TTC549 (cell line): Measurements from ENCODE around the gene GLT1D1.

Source experiments
- FAIRE-seq: peaks from 2 replicates; lab custom pipeline; 2012; peaks lifted over from hg19 to GRCh38; lab: Jason Lieb, UNC

GLT1D1 gene

DNA sequence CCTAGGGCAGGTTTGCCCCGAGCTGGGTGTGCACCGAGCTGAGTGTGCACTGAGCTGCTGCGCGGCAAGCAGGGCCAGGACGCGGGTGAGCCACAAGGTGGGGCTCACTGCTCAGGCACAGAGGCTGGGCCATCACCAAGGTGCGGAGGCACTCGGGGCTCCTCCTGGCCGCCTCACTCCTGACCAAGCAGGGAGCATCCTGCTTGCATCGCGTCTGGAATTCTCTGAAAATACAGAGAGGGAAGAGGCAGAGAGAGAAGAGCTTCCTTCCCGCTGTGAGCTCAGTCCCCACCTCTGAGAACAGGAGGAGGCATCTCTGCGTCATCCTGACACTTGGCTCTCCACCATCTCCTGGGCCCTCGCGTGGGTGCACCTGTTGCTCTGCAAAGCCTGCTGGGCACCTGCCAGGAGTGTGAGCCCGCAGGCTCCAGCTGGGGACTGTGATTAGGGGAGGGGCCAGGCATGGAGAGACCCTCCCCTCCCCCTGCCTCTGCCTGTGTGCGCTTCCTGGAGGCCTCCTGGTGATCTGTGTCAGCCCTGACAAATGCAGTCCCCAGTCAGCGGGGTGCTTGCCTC lies 116.3 kb downstream of the GLT1D1 start:
- FAIRE-seq = no peak

DNA sequence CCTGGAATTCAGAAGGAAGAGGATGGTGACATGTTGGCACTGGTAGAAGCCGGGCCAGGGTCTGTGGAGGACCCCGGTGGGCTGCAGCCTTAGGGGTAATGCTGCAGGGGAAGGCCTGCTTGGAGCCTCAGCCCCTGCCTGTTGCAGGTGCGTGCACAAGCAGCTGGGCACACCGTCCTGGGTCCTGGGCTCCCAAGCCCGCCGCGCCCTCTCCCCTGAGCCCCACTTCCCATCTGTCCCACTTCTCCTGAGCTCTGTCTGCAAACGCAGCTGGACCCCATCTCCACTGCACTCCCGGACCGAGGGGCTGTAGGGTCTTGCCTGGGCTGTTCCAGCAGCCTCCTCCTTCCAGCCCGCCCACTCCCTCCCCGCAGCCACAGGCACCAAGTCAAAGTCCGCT lies 116.8 kb downstream of the GLT1D1 start:
- no peak for FAIRE-seq

GRCh38 chr12:128970941-128971340 lies 117.7 kb downstream of the GLT1D1 start:
- FAIRE-seq = no peak

DNA sequence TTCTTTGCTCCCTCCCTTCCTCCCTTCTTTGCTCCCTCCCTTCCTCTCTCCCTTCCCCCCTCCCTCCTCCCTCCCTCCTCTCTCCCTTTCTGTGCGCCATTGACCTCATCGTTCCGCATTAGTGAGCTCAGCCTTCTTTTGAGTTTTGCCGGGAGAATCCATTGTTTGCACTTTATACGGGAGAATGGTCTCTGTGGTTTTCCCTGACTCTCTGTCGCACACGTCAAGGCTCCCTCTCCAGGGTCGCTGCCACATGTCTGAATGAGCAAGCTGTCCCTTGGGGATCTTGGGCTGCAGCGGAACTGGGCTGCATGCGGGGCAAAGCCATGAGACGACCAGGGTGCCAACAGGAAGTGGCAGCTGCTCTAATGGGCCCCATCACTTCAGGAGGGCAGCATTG lies 118.5 kb downstream of the GLT1D1 start:
- no peak for FAIRE-seq

- no peak for FAIRE-seq
These were observed 120.8 kb downstream of the GLT1D1 start for GRCh38 chr12:128973883-128974681.

- no peak for FAIRE-seq
These were observed 121.6 kb downstream of the GLT1D1 start for GRCh38 chr12:128974881-128975280.

GRCh38 chr12:128976120-128976738 lies 123.0 kb downstream of the GLT1D1 start:
- FAIRE-seq = no peak

GRCh38 chr12:128977441-128977840 lies 124.2 kb downstream of the GLT1D1 start:
- FAIRE-seq = no peak

GRCh38 chr12:128978067-128978466 lies 124.8 kb downstream of the GLT1D1 start:
- no peak for FAIRE-seq

DNA sequence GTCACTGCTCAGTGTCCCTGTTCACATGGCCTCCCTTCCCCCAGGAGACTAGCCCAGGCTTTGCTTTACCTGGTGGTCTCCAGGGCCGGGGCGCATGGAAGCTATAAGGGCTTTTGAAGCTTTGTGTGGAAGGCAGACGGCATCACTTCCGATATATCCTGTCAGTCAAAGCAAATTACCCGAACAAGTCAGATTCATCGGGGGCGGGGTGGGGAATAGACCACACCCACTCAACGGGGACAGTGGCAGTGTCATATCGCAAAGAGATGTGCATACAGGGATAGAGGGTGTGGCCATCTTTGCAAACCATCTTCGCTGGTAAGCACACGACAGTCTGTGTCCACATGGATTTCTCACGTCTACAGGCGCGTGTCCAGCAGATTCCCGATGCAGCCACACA lies 127.3 kb downstream of the GLT1D1 start:
- no peak for FAIRE-seq

DNA sequence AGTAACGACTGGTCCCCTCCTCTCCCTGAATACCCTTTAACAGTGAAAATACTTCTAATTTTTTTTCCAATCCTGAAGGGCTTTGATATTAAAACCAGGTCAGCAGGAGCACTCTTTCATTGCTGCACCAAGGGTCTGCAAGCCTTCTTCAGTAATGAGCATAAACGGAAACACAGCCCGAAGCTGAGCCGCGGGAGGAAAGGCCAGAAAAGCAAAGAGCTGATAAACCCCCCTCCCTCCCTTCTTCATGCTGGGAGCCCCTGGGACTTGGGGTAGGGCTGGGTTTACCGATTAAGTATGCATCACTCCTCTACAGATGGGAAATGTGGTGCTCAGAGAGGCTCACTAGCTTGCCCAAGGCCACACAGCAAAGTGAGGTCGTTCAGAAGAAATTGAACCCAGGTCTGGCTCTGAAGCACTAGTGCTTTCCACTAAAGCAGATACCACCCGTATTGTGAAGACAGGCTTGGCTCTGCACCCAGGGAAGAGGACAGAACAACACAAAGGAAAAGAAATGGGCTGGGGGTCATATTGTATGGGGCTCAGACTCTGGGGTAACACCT lies 128.8 kb downstream of the GLT1D1 start:
- no peak for FAIRE-seq

GRCh38 chr12:128982933-128983332 lies 129.7 kb downstream of the GLT1D1 start:
- FAIRE-seq = no peak

GRCh38 chr12:128983371-128983770 lies 130.1 kb downstream of the GLT1D1 start:
- no peak for FAIRE-seq

GRCh38 chr12:128986957-128987356 lies 133.7 kb downstream of the GLT1D1 start:
- no peak for FAIRE-seq

DNA sequence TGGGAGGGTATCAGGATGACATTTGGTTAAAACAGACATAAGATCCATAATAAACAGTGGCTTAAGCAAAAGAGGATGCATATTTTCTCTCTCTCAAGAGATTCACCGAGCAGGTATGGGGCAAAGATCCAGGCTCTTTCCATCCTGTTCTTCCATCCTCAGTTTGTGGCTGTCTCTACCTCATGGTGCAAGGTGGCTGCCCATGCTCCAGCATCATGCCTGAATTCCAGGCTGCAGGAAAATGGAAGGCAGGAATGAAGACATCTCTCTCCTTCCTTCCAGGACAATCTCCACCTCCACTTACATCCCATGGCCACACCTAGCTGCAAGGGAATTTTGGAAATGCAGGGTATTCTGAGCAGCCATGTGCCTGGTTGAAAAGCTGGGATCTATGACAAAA lies 136.0 kb downstream of the GLT1D1 start:
- no peak for FAIRE-seq

- no peak for FAIRE-seq
These were observed 138.4 kb downstream of the GLT1D1 start for GRCh38 chr12:128991716-128992115.

- no peak for FAIRE-seq
These were observed 138.8 kb downstream of the GLT1D1 start for GRCh38 chr12:128992116-128992515.

DNA sequence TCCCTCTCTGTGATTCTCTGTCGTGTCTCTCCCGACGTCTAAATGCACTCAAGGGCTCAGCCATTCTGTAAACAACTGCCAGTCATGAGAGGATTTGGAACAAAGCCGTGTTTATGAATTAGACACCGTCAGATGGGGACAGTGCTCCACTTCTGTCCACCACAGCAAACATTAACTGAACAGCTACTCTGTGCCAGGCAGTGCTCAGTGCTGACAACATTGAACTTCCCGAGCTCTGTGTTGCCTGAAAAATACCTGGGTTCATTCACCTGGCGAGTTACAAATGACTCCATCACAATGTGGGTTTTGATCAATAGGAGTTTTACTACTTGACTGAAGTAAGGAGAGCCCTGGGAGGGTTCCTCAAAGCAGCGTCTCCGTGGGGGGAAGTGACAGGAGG lies 139.3 kb downstream of the GLT1D1 start:
- no peak for FAIRE-seq

- no peak for FAIRE-seq
These were observed 141.6 kb downstream of the GLT1D1 start for GRCh38 chr12:128994856-128995255.

- FAIRE-seq = no peak
These were observed 142.3 kb downstream of the GLT1D1 start for GRCh38 chr12:128995619-128996018.

DNA sequence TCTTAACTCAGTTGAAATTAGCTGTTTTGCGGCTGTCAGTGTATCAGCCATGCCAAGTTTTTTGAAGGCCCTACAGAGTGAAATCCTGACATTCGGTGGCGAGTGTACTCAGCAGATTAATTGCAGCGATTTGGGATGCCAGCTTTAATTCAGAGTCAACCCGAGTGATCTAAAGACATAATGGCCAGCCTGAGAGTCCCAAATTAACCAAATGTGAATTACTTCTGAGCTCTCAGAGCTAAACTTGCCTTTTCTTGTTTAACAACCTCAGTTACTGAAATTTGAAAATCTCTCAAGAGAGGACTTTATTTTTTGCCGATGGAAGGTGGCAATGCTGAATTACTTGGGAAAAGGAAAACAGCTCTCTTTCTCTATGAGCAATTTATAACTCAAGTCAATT lies 148.5 kb downstream of the GLT1D1 start:
- FAIRE-seq = no peak

GRCh38 chr12:129002427-129002826 lies 149.1 kb downstream of the GLT1D1 start:
- FAIRE-seq = no peak

- FAIRE-seq = no peak
These were observed 152.1 kb downstream of the GLT1D1 start for GRCh38 chr12:129005416-129005815.
